HTERT RPE-1 (cell line): ENCODE measurements around the gene DVL2.

Source experiments
- in situ Hi-C: fragments of 300-500 bp; cut with MboI; formaldehyde crosslinking; loops from 4 replicates; pipeline ENCODE4 v1.14.3; 2020; ENCODE audit warnings: low sequenced_read_pairs

The DVL2 gene

GRCh38 chr17:7176841-7177190 lies 57.5 kb downstream of the DVL2 start:
- in situ Hi-C loops: no loop called here

DNA sequence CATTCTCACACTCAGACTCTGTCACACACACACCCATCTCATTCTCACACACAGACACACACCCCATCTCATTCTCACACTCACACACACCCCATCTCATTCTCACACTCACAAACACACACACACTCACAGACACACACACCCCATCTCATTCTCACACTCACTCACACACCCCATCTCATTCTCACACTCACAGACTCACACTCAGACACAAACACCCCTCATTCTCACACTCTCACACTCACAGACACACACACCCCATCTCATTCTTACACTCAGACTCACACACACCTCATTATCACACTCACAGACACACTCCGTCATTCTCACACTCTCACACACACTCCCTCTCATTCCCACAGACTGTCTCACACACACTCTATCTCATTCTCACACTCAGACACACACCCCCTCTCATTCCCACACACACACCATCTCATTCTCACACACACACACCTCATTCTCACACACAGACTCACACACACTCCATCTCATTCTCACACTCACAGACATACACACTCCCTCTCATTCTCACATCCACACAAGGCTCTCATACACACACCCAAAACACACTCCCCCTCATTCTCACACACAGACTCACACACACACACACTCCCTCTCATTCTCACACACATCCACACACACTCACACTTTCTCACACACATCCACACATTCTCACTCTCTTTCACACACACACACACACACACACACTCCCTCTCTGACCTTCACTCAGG lies 58.0 kb downstream of the DVL2 start:
- in situ Hi-C loops: no loop called here
